Liver (tissue), 3 donors: ENCODE results near the gene RTL10.

Experiments used
- JUND ChIP-seq, 2 donors: IDR thresholded peaks; 2 replicates each; pipeline ENCODE4 v1.6.1; 2016; ENCODE audit warnings: antibody characterized with exemption in 2 of 2
- RAD21 ChIP-seq, 2 donors: IDR thresholded peaks; 2 replicates each; pipeline ENCODE4 v1.6.1; 2016; ENCODE audit warnings: antibody characterized with exemption in 2 of 2, mild to moderate bottlenecking in 2 of 2
- YY1 ChIP-seq: IDR thresholded peaks from 2 replicates; pipeline ENCODE4 v1.6.1; 2016; ENCODE audit warnings: antibody characterized with exemption, mild to moderate bottlenecking
- TF ChIP-seq, protein P1 (sequence below): fragments of 150-350 bp; IDR thresholded peaks from 2 replicates; pipeline ENCODE4 v1.5.1; 2017; ENCODE audit warnings: improper control_type of control experiment, low read depth, low read length; ENCODE audit not compliant: missing input control
- TF ChIP-seq, protein P2 (sequence below): IDR thresholded peaks from 2 replicates; pipeline ENCODE4 v1.6.1; 2016; ENCODE audit warnings: antibody characterized with exemption, mild to moderate bottlenecking
- donor health status: healthy.
- donor health status: healthy.

GRCh38 chr22:19843857-19844376, 10.8 kb downstream of the RTL10 start:
- TF ChIP-seq, protein P1, sequence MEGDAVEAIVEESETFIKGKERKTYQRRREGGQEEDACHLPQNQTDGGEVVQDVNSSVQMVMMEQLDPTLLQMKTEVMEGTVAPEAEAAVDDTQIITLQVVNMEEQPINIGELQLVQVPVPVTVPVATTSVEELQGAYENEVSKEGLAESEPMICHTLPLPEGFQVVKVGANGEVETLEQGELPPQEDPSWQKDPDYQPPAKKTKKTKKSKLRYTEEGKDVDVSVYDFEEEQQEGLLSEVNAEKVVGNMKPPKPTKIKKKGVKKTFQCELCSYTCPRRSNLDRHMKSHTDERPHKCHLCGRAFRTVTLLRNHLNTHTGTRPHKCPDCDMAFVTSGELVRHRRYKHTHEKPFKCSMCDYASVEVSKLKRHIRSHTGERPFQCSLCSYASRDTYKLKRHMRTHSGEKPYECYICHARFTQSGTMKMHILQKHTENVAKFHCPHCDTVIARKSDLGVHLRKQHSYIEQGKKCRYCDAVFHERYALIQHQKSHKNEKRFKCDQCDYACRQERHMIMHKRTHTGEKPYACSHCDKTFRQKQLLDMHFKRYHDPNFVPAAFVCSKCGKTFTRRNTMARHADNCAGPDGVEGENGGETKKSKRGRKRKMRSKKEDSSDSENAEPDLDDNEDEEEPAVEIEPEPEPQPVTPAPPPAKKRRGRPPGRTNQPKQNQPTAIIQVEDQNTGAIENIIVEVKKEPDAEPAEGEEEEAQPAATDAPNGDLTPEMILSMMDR = no peak
- TF ChIP-seq RAD21 (IDR thresholded peaks at IDR 0.05) (no peak), JUND (IDR thresholded peaks at IDR 0.05) (no peak), YY1 (no peak)
- TF ChIP-seq, protein P2, sequence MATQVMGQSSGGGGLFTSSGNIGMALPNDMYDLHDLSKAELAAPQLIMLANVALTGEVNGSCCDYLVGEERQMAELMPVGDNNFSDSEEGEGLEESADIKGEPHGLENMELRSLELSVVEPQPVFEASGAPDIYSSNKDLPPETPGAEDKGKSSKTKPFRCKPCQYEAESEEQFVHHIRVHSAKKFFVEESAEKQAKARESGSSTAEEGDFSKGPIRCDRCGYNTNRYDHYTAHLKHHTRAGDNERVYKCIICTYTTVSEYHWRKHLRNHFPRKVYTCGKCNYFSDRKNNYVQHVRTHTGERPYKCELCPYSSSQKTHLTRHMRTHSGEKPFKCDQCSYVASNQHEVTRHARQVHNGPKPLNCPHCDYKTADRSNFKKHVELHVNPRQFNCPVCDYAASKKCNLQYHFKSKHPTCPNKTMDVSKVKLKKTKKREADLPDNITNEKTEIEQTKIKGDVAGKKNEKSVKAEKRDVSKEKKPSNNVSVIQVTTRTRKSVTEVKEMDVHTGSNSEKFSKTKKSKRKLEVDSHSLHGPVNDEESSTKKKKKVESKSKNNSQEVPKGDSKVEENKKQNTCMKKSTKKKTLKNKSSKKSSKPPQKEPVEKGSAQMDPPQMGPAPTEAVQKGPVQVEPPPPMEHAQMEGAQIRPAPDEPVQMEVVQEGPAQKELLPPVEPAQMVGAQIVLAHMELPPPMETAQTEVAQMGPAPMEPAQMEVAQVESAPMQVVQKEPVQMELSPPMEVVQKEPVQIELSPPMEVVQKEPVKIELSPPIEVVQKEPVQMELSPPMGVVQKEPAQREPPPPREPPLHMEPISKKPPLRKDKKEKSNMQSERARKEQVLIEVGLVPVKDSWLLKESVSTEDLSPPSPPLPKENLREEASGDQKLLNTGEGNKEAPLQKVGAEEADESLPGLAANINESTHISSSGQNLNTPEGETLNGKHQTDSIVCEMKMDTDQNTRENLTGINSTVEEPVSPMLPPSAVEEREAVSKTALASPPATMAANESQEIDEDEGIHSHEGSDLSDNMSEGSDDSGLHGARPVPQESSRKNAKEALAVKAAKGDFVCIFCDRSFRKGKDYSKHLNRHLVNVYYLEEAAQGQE = no peak
